ENCODE results near the gene AGBL4. TPM values are rescaled to one million over a fixed set of nuclear protein-coding genes. Genes with fewer than 3 reads are reported as not detected.

Gene AGBL4
- total RNA-seq, 6 experiments from 2014 or later: 0.06 to 1.8 (median 0.93) TPM

- WGBS (ENCODE audit: insufficient coverage, low coverage, low lambda C conversion rate, missing lambda C conversion rate): 59% methylated on average over 5 of the region's 6 CpGs
- intact Hi-C loops (cut with DNase I): no loop called here
- H3K4me3 ChIP-seq: no peak overlapping the region
Measured at GRCh38 chr1:48659801-48660200, 1364.0 kb downstream of the AGBL4 start.

GRCh38 chr1:48657413-48657812 is 1366.3 kb downstream of the AGBL4 start:
- Histone ChIP-seq H3K36me3 (no peaks in the 10 kb centered on the region), H3K4me1 (peaks cover 0 to 5% (median 0%) of the 10 kb centered on the region in 4 donors), H3K27me3 (no peaks in the 10 kb centered on the region), H3K27ac (no peak overlapping the region), H3K9me3 (no peaks in the 10 kb centered on the region), H3K4me3 (no peak overlapping the region)
- peak; percentile 57 to 85 (median 76) for ATAC-seq
- TF ChIP-seq POLR2A (IDR thresholded peaks at IDR 0.05) (no peak), CTCF (IDR thresholded peaks at IDR 0.05) (no peak)
- peak in 1 of 3 donors; percentile 54 for DNase-seq
- intact Hi-C loops (cut with DNase I): no loop called here
- 73% methylated on average over 3 of the region's 4 CpGs for WGBS (ENCODE audit: insufficient coverage, low coverage, low lambda C conversion rate, missing lambda C conversion rate)

More at GRCh38 chr1:48659801-48660200, 1364.0 kb downstream of the AGBL4 start:
- H3K4me1 ChIP-seq: peaks cover 0 to 8% (median 0%) of the 10 kb centered on the region in 4 donors
- H3K27ac ChIP-seq: no peak overlapping the region
- DNase-seq (no peak), ATAC-seq (no peak)
- no peaks in the 10 kb centered on the region for H3K9me3 ChIP-seq
- no peaks in the 10 kb centered on the region for H3K36me3 ChIP-seq
- no peak for TF ChIP-seq CTCF (IDR thresholded peaks at IDR 0.05)
- no peak for TF ChIP-seq POLR2A (IDR thresholded peaks at IDR 0.05)
- H3K27me3 ChIP-seq: no peaks in the 10 kb centered on the region

GRCh38 chr1:48654606-48655210 is 1369.0 kb downstream of the AGBL4 start:
- ATAC-seq (no peak), DNase-seq (no peak)
- no peaks in the 10 kb centered on the region for H3K9me3 ChIP-seq
- no peak overlapping the region for H3K27ac ChIP-seq
- intact Hi-C loops (cut with DNase I): no loop called here
- TF ChIP-seq POLR2A (IDR thresholded peaks at IDR 0.05) (no peak), CTCF (IDR thresholded peaks at IDR 0.05) (no peak)
- no peaks in the 10 kb centered on the region for H3K27me3 ChIP-seq
- 68% methylated on average over 4 of the region's 8 CpGs for WGBS (ENCODE audit: insufficient coverage, low coverage, low lambda C conversion rate, missing lambda C conversion rate)
- H3K4me1 ChIP-seq: peaks cover 0 to 5% (median 0%) of the 10 kb centered on the region in 4 donors
- H3K36me3 ChIP-seq: no peaks in the 10 kb centered on the region
- no peak overlapping the region for H3K4me3 ChIP-seq

- DNase-seq (no peak), ATAC-seq (peak in 1 of 4 donors; percentile 57)
- H3K36me3 ChIP-seq: no peaks in the 10 kb centered on the region
- no peaks in the 10 kb centered on the region for H3K9me3 ChIP-seq
- WGBS (ENCODE audit: insufficient coverage, low coverage, low lambda C conversion rate, missing lambda C conversion rate): 53% methylated on average over 6 of the region's 6 CpGs
- H3K4me1 ChIP-seq: peaks cover 0 to 5% (median 0%) of the 10 kb centered on the region in 4 donors
- intact Hi-C loops (cut with DNase I): no loop called here
- H3K27me3 ChIP-seq: no peaks in the 10 kb centered on the region
- H3K27ac ChIP-seq: no peak overlapping the region
- no peak overlapping the region for H3K4me3 ChIP-seq
- TF ChIP-seq CTCF (IDR thresholded peaks at IDR 0.05): no peak
- TF ChIP-seq POLR2A (IDR thresholded peaks at IDR 0.05): no peak
Measured at GRCh38 chr1:48652334-48652733, 1371.4 kb downstream of the AGBL4 start.
